HuH-7 (cell line): ENCODE data around the gene LPP.
"Not testable (repeated sequence)": the region's sequence is repeated elsewhere in the genome, so short reads cannot be mapped to it uniquely, and the experiment has no call there.

Experiments
- DNase-seq: peaks from one replicate; pipeline ENCODE4 v3.0.0; 2011; ENCODE audit warnings: low spot score

LPP gene

DNA sequence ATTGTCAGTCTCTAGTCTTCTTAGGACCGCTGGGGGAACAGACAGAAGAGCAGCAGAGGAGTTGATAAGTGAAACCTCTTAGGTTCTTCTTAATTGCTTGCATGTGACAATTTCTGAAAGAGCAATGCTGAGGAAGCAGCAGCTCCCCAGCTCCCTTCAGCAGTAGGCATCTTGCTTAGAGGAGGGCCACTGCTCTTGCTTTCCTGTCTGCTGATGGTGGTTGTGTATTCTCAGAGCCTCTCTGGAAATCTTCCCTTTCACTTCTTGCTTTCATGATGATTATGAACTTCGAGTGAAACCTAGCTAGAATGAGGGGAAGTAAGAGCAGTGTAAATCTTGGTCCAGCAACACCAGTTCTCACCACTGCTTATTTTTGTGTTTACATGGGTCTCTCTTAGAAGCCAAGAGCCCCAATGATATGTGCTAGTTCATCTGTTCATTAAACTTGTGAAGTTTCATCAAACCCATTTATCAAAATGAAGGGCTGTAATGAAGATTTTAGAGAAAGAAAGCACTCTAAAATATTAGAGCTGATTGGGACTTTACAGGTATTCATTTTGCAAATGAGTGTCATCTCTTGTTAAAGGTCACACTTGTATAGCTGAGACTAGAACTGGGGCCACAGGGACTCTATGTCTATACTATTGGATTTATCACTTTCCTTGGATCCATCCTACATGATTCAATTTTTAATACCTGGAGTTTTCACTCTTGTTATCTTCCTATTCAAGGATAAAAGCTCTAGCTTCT lies 246.7 kb downstream of the LPP start:
- no peak for DNase-seq

DNA sequence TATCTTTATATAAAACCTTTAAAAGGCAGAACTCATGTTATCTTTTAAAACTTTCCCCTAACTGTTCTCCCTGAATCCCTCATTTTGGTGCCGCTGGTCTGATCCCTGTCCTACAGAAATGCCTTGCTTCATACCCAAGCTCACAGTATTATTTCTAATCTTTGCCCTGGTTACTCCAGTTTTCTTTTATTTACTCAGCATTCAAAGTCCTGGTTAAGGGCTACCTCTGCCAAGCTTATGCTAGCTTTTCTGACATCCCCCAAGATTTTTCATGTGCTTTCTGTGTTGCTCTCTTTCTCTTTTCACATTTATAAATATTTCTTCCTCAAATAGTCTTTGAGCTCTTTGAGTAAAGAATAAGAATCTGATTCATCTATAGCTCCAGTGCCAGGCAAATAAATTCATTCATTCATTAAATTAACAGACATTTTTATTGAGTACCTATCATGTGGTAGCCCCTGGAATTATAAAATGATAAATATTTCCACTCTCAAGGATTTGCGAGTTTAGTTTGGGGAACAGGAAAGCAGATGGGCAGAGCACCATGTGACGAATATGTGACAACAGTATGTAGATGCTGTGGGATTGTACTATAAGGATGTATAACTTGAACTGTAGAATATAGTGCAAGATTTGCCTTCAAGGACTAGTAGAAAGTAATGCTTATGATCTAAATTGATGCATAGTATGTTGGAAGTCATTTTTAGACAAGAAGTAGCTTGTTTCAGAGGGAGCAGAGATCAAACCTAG lies 247.5 kb downstream of the LPP start:
- DNase-seq: no peak

DNA sequence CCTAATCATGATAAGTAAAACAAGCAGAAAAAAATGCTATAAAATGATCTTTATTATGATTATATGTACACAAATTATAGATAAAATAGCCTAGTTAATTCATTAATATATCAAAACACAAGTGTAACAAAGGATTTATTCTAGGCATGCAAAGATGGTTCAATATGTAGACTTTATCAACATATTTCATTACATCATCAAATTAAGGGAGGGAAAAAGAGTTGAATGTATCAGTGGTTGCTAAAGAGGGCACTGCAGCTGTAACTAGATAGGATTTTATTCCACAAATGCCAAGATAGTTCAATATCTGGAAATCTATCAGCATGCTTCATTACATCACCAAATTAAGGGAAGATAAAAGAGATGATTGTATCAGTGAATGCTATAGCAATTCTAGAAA lies 248.3 kb downstream of the LPP start:
- DNase-seq: no peak

- no peak for DNase-seq
These were observed 249.4 kb downstream of the LPP start for GRCh38 chr3:188403404-188403803.

- no peak for DNase-seq
These were observed 250.2 kb downstream of the LPP start for GRCh38 chr3:188404124-188404523.

GRCh38 chr3:188404701-188405100 lies 250.7 kb downstream of the LPP start:
- DNase-seq: no peak

- DNase-seq: no peak
These were observed 253.4 kb downstream of the LPP start for GRCh38 chr3:188407158-188407880.

- DNase-seq: no peak
These were observed 254.9 kb downstream of the LPP start for GRCh38 chr3:188408831-188409230.

GRCh38 chr3:188411750-188412149 lies 257.8 kb downstream of the LPP start:
- no peak for DNase-seq

DNA sequence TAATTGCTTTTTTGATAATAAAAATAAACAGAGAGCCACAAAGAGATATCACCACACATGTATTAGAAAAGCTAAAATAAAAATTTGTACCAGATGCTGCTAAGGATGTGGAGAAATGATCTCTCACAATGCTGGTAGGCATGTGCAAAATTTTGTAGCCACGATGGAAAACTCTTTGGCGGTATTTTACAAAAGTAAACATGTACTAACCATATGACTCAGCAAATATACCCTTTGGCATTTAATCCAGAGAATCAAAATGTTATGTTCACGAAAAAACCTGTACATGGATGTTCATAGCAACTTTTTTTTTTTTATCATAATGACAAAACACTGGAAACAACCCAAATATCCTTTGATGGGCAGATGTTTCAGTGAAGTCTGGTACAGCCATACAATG lies 261.2 kb downstream of the LPP start:
- no peak for DNase-seq

DNA sequence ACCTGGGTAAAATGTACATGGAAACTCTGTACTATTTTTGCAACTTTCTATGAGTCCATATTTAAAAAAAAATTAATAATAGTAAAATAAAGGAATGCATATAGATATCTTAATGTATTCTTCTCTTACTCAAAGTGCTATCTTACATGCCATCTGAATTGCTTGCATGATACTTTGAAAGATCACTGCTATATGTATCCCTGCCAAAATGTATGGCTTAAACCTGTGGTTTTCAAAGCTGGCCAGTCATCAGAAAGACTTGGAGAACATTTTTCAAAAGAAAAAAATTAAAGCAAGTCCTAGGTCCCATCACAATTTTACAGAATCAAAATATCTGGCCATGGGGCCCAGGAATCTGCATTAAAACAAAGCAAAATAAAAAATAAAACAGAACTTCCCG lies 262.1 kb downstream of the LPP start:
- no peak for DNase-seq

DNA sequence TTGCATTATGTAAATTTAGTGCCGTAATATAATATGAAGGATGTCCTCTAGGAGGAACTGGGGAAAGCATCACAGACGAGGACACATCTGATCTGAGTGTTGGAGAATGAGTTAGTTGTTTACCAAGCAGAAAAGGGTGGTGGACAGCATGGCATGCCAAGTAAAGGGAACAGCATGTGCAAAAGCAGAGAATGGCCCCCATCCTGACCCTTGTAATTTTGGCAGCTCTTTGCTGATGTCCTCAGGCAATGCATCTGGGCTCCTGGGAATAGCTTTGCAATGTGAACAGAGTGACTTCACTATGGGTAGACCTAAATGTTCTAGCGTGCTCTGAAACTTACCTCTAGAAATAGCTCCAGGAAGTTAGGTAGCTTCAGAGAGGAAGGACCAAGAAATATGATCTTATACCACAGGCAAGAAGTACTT lies 263.3 kb downstream of the LPP start:
- DNase-seq: no peak

- DNase-seq: no peak
These were observed 263.8 kb downstream of the LPP start for GRCh38 chr3:188417766-188418165.

DNA sequence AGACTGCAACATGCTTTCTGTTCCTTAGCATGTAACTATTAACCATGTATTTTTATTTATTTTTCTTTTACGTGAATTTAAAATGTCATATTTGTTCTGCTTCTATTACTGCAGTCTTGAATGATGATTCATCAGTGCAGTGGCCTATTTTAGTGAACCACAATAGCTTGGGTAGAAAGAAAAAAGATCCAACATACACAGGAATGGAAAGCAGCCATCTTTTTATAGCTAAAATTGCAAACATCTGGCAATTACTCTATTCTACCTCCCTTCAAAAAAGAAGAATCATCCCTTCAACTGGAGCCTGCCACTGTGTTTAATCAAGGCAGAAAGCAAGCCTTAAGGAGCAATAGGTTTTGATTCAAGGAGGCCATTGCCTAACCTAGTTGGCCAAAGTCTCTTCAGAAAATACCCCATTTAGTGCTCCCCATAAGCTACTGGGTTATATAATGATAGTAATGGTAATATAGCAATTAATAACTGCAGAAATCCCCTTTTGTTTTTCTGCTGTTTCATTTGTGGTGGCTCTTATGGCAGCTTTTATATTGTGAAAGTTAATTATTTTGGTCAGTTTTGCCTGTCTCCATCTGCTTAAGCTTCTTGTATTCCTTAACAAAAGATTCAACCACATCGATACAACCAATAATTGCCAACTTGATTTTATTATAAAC lies 267.3 kb downstream of the LPP start:
- DNase-seq: no peak

DNA sequence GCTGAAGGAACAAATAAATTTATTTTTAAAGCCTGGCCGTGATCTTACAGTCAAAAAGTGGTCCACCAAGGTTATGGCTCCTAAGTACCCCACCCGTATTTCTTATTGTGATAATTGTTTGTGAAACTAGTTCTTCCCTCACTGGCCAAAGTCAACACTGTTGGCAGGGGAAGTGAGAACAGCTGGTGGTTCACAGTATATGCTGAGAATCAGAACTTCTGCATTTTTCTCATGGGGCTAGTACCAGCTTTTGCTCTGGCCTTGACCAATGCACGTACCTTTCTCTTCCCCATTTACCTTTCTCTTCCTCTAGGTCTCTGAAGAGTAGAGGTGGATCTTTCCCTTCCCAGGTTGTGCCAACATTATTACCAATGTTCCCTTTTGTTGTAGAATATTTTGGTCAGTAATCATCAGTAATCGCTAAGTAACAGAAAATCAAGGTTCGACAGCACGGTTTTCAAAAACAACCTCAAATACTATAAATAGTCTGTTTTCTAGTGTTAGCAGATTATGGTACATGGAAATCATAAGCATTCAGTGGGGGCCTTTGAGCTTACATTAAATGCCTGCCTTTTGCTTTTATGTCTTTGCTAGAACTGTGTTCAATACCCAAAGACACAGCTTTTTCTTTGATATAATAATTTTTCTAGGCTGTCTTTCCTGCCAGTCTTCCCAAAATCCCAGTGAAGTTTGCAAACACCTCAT lies 268.0 kb downstream of the LPP start:
- no peak for DNase-seq

DNA sequence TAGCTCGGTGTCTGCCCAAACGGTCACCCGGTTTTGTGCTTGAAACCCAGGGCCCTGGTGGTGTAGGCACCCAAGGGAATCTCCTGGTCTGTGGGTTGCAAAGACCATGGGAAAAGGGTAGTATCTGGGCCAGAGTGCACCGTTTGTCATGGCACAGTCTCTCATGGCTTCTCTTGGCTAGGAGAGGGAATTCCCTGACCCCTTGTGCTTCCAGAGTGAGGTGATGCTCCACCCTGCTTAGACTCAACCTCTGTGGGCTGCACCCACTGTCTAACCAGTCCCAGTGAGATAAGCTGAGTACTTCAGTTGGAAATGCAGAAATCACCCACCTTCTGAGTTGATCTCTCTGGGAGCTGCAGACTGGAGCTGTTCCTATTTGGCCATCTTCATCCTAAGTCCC lies 274.0 kb downstream of the LPP start:
- not testable (repeated sequence) for DNase-seq

- no peak for DNase-seq
These were observed 277.1 kb downstream of the LPP start for GRCh38 chr3:188431040-188431439.

GRCh38 chr3:188431553-188431952 lies 277.6 kb downstream of the LPP start:
- DNase-seq: peak; percentile 10

DNA sequence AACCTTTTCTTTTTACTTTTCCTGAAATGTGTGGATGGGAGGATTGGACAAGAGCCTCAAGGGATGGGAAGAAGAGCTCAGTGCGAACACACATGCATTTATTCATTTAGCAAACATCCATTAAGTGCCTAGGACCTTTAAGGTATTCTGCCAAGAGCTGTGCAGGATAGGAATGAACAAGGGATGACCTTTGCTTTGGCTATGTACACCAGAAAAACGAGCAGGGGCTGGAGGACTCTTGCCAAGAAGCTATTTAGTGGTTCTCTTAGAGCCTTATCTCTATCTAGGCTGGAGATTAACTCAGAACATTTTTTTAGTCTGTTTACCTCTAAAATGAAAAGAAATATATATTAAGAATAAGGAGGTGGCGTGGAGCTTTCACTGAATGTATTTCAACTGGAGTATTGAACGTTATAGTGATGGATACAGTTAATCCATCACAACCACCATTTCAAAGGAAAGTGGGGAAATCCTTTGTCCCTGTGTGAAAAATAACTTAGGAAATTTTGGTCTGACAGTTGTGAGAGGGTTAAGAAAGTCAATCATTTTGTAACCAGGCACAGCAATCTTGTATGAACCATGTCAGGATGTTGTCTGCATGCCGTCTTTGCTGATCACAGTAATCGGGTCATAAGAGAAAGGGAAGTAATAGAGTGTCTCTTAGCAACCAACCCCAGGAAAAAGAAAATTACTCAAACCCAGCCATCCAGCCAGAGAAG lies 279.0 kb downstream of the LPP start:
- DNase-seq: peak; percentile 5

DNA sequence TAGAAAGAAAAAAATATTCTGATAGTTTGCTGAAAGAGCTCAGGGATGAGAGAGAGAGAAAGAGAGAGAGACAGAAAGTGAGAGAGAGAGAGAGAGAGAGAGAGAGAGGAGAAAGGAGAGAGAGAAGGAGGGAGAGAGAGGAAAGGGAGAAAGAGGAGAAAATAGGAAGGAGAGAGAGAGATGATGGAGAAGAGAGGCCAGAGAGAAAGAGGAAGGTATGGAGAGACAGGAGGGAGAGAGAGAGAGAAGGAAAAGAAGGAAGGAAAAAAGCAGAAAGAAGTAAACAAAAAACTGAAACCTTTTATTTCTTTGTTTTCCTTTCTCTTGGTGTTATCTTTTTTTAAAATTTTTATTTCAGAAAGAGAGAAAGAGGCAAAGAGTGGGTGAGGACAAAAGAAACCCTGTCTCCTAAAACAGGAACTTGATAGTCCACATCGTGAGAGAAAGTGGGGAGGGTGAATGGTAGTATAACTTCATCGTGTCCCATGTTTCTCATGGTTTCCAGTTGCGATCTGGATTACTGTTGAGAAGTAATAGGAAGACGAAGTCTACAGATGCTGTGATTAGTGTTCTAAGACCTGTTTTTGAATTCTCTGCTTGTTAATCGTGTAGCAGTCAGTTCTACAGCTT lies 279.7 kb downstream of the LPP start:
- DNase-seq: no peak

DNA sequence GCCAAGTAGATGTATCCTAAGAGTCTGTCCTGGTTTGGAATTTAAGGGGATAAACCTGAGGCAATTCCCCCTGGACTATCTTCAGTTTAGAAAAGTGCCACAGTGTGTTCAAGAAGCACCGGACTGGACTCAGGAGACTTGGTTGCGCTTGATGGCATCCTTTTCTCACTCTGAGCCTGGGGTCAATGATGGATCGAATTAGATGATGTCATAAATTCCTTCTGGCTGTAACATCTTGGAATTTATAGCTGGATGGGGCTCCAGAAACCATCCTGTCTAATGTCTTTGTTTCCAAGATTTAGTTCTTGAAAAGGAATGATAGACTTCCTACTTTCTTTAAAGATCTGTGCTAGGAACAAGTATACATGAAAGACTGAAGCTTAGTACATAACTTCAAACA lies 280.6 kb downstream of the LPP start:
- DNase-seq: no peak
